Trophoblast cell (in vitro differentiated cells and primary cell): ENCODE results near the gene OSGEP.
A peak's percentile ranks its signal among the peaks of the same experiment; 100 is the strongest.

Experiments used
- DNase-seq, 2 donors: peaks; one replicate each; pipeline ENCODE4 v3.0.0-alpha.2; 2016
- H2AFZ ChIP-seq: 2 replicates; pipeline ENCODE4 v1.6.1; 2013; ENCODE audit warnings: low read length, moderate library complexity, mild to moderate bottlenecking; ENCODE audit not compliant: insufficient read depth, poor library complexity
- H2AK5ac ChIP-seq: 2 replicates; pipeline ENCODE4 v1.6.1; 2013; ENCODE audit warnings: mild to moderate bottlenecking, low read length
- H2BK120ac ChIP-seq: 2 replicates; pipeline ENCODE4 v1.6.1; 2013; ENCODE audit warnings: low read length, mild to moderate bottlenecking, moderate library complexity; ENCODE audit not compliant: insufficient read depth, poor library complexity
- H2BK12ac ChIP-seq: 2 replicates; pipeline ENCODE4 v1.6.1; 2013; ENCODE audit warnings: mild to moderate bottlenecking, low read length, moderate library complexity
- H2BK5ac ChIP-seq: 2 replicates; pipeline ENCODE4 v1.6.1; 2013; ENCODE audit warnings: low read length, low read depth, moderate library complexity, mild to moderate bottlenecking; ENCODE audit not compliant: poor library complexity
- H3K14ac ChIP-seq: 2 replicates; pipeline ENCODE4 v1.6.1; 2013; ENCODE audit warnings: mild to moderate bottlenecking, low read length
- H3K18ac ChIP-seq: 2 replicates; pipeline ENCODE4 v1.6.1; 2013; ENCODE audit warnings: mild to moderate bottlenecking, low read length
- H3K23ac ChIP-seq: 2 replicates; pipeline ENCODE4 v1.6.1; 2013; ENCODE audit warnings: low read length
- H3K27ac ChIP-seq: 2 replicates; pipeline ENCODE4 v1.5.1; 2013; ENCODE audit warnings: low read depth, mild to moderate bottlenecking, inconsistent platforms, low read length, moderate library complexity
- H3K27me3 ChIP-seq: 2 replicates; pipeline ENCODE4 v1.6.1; 2013; ENCODE audit warnings: inconsistent platforms, mild to moderate bottlenecking, low read length, moderate library complexity; ENCODE audit not compliant: insufficient read depth
- H3K36me3 ChIP-seq, 2 experiments: 1 replicate in 1 of 2; 2 replicates in 1 of 2; pipeline ENCODE4 v1.6.1; 2013; ENCODE audit warnings: low read length in 2 of 2, mild to moderate bottlenecking in 2 of 2, moderate library complexity in 1 of 2; ENCODE audit not compliant: insufficient read depth in 2 of 2, control insufficient read depth in 1 of 2
- H3K4ac ChIP-seq: 2 replicates; pipeline ENCODE4 v1.6.1; 2013; ENCODE audit warnings: low read depth, mild to moderate bottlenecking, low read length, moderate library complexity
- H3K4me1 ChIP-seq, 2 experiments: 1 replicate in 1 of 2; 2 replicates in 1 of 2; pipeline ENCODE4 v1.6.1; 2013; ENCODE audit warnings: low read length in 2 of 2, mild to moderate bottlenecking in 2 of 2, moderate library complexity in 1 of 2; ENCODE audit not compliant: insufficient read depth in 2 of 2, control insufficient read depth in 1 of 2
- H3K4me2 ChIP-seq: 2 replicates; pipeline ENCODE4 v1.6.1; 2013; ENCODE audit warnings: inconsistent platforms, mild to moderate bottlenecking, low read length, moderate library complexity
- H3K4me3 ChIP-seq: 2 replicates; pipeline ENCODE4 v1.5.1; 2013; ENCODE audit warnings: mild to moderate bottlenecking, low read depth, low read length, inconsistent platforms
- H3K79me1 ChIP-seq: one replicate; pipeline ENCODE4 v1.6.1; 2013; ENCODE audit warnings: low read length
- H3K79me2 ChIP-seq: 2 replicates; pipeline ENCODE4 v1.6.1; 2013; ENCODE audit warnings: low read length, mild to moderate bottlenecking; ENCODE audit not compliant: control insufficient read depth, insufficient read depth, poor library complexity
- H3K9ac ChIP-seq: 2 replicates; pipeline ENCODE4 v1.6.1; 2013; ENCODE audit warnings: mild to moderate bottlenecking, low read length
- H3K9me3 ChIP-seq: 2 replicates; pipeline ENCODE4 v1.6.1; 2013; ENCODE audit warnings: low read depth, mild to moderate bottlenecking, control low read depth, inconsistent platforms, low read length; ENCODE audit not compliant: insufficient read depth
- H4K12ac ChIP-seq: 2 replicates; pipeline ENCODE4 v1.6.1; 2013; ENCODE audit warnings: low read depth, mild to moderate bottlenecking, low read length, moderate library complexity
- H4K8ac ChIP-seq: 2 replicates; pipeline ENCODE4 v1.6.1; 2013; ENCODE audit warnings: low read depth, mild to moderate bottlenecking, low read length, moderate library complexity
- H4K91ac ChIP-seq: one replicate; pipeline ENCODE4 v1.6.1; 2013; ENCODE audit warnings: low read depth, mild to moderate bottlenecking, low read length, moderate library complexity
- WGBS: extraction: QIAGEN DNeasy Blood & Tissue Kit; methylation state at CpG from one replicate; pipeline ENCODE4 v1.1.7; 2013; ENCODE audit warnings: missing lambda C conversion rate; ENCODE audit not compliant: insufficient read length, insufficient coverage; ENCODE audit errors: extremely low coverage; 5-methylcytosine and 5-hydroxymethylcytosine counted together

OSGEP gene

DNA sequence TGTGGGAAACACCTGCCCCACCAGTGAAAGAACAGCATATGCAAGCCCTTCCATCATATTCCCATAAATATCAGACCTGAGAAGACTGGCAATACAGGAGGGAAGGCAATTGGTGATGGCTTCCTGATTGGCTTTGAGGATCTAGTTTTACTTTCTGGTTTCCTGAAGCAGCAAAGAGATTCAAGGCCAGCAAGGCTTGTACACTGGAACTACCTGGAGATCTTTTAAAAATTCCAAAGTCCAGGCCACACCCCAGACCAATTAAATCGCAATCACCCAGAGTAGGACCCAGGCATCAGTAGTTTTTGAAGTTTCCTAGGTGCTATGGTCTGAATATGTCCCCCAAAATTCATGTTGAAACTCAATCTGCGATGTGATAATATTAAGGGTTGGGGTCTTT, 38.4 kb downstream of the OSGEP start:
- Histone ChIP-seq H2AK5ac (no peak overlapping the region), H4K8ac (no peak overlapping the region), H3K14ac (no peak overlapping the region), H2AFZ (no peak overlapping the region), H3K9ac (no peak overlapping the region), H3K23ac (no peak overlapping the region), H3K4ac (no peak overlapping the region), H3K79me1 (peaks cover 7% of the 10 kb centered on the region), H3K27ac (no peak overlapping the region), H3K27me3 (no peaks in the 10 kb centered on the region), H3K36me3 (no peaks in the 10 kb centered on the region), H4K91ac (no peak overlapping the region), H3K4me1 (no peaks in the 10 kb centered on the region), H4K12ac (no peak overlapping the region), H3K9me3 (no peaks in the 10 kb centered on the region), H3K4me2 (no peak overlapping the region), H2BK12ac (no peak overlapping the region), H2BK5ac (no peak overlapping the region), H3K79me2 (peaks cover 3% of the 10 kb centered on the region), H2BK120ac (no peak overlapping the region), H3K4me3 (no peak overlapping the region), H3K18ac (no peak overlapping the region)
- DNase-seq = no peak
- whole genome bisulfite sequencing = no CpG with 5 or more reads among the region's 2 CpGs

DNA sequence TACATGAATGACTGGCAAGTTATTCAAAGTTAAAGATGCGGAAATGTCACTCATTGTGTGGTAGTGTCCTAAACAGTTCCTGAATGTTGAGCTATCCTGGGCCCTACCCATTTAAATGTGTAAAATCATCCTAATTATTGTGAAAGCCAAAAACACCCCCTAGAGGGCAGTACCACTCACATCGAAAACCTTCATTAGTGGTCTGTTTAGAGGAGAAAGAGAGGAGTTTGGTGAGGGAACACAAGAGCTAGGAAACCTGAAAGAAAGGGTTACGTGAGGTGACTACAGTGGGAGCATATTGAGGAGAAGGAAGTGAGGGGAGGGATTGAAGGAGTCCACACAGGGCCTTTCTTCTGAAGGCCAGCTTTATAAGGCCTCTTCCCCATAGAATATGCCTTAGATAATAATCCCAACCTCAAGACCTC, 38.8 kb downstream of the OSGEP start:
- H2AK5ac ChIP-seq = no peak overlapping the region
- no peak overlapping the region for H2AFZ ChIP-seq
- H3K79me1 ChIP-seq = peaks cover 7% of the 10 kb centered on the region
- no peak overlapping the region for H3K27ac ChIP-seq
- no peak overlapping the region for H3K4me2 ChIP-seq
- no peaks in the 10 kb centered on the region for H3K27me3 ChIP-seq
- no peak overlapping the region for H3K18ac ChIP-seq
- H4K91ac ChIP-seq = no peak overlapping the region
- peak; percentile 21 to 71 for DNase-seq
- no CpG with 5 or more reads among the region's 3 CpGs for WGBS
- H3K36me3 ChIP-seq = no peaks in the 10 kb centered on the region
- H3K4me1 ChIP-seq = no peaks in the 10 kb centered on the region
- no peak overlapping the region for H2BK5ac ChIP-seq
- no peak overlapping the region for H3K4me3 ChIP-seq
- H2BK120ac ChIP-seq = no peak overlapping the region
- no peaks in the 10 kb centered on the region for H3K9me3 ChIP-seq
- H4K8ac ChIP-seq = peak overlapping the region; percentile 36
- H3K79me2 ChIP-seq = peaks cover 3% of the 10 kb centered on the region
- no peak overlapping the region for H3K4ac ChIP-seq
- no peak overlapping the region for H4K12ac ChIP-seq
- no peak overlapping the region for H2BK12ac ChIP-seq
- H3K9ac ChIP-seq = no peak overlapping the region
- no peak overlapping the region for H3K23ac ChIP-seq
- no peak overlapping the region for H3K14ac ChIP-seq

DNA sequence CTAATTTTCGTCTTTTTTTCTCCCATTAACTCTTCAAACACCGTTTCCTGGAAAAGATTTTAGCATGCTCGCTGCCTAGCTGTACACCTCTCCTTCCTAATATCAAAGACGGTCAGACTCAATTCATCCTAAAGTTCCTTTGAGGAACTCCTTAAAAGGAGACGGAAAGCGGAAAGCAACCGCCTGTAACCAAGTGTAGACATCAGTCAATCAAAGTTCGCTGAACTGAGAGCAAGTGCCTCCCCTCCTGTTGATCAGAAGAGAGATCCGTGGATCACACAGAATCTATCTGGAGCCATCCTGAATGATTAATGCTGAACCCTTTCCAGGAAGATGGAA, 40.9 kb downstream of the OSGEP start:
- Histone ChIP-seq H3K9me3 (no peaks in the 10 kb centered on the region), H2BK120ac (peak overlapping the region; percentile 11), H2BK5ac (no peak overlapping the region), H2BK12ac (no peak overlapping the region), H3K4me2 (peak overlapping the region; percentile 86), H3K4me3 (no peak overlapping the region), H3K9ac (no peak overlapping the region), H3K79me1 (peaks cover 7% of the 10 kb centered on the region), H3K36me3 (no peaks in the 10 kb centered on the region), H3K4me1 (no peaks in the 10 kb centered on the region), H3K27ac (peak overlapping the region; percentile 94), H2AK5ac (no peak overlapping the region), H3K4ac (no peak overlapping the region), H3K18ac (no peak overlapping the region), H3K14ac (peak overlapping the region; percentile 57), H3K79me2 (peaks cover 3% of the 10 kb centered on the region), H2AFZ (peak overlapping the region; percentile 96), H3K23ac (no peak overlapping the region), H3K27me3 (no peaks in the 10 kb centered on the region), H4K91ac (no peak overlapping the region), H4K8ac (peak overlapping the region; percentile 97), H4K12ac (peak overlapping the region; percentile 56)
- WGBS = no CpG with 5 or more reads among the region's 9 CpGs
- DNase-seq = peak in 1 of 2 donors; percentile 21

DNA sequence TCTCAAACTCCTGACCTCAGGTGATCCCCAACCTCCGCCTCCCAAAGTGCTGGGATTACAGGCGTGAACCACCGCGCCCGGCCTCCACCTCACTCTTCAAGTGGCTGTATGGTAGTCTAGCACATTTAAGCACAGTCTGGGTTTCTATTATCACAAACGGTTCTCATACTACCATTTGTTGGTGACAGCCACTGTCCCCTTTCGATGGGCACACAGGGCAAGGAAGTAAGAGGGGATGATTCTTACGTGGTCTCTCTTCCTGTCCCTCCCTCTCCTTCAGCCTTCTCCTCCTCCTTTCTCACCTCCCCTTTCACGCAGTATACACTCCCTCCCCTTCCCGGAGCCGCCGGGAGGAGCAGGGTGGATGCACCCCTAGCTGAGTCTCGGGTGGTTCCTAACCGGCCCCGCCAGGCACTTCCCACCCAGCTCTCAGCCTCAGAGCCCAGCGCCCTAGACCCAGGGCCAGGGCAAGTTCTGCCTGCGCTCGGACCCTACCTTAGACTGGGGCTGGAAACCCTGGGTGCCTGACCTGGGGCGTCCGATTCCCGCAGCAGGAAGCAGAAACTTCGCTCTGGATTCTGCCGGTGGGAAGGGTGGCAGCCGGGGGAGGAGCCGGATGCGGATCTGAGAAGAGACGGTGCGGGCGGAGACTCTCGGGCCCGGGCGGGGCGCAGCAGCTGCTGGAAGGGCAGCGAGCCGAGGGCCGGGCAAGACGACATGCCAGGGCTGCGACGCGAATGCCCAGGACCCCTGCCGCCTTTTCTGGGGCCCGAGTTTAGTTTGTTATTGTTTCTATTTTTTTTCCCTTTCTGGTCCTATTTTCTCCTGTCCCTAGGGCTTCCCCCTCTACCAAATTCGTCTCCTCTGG, 41.5 kb downstream of the OSGEP start, which contains the start of gene TEP1:
Gene TEP1, minus strand, starts transcription at position 626 of the 868 bp plus-strand sequence. CDS start 5,062 bp downstream, outside the sequence.
- Histone ChIP-seq H3K4me2 (peak within 1 kb of the TSS; percentile 86), H2AK5ac (no peak within 1 kb of the TSS), H3K27ac (peak within 1 kb of the TSS; percentile 94), H4K8ac (peak within 1 kb of the TSS; percentile 97), H2BK5ac (peak within 1 kb of the TSS; percentile 93), H3K9me3 (no peaks in the 10 kb centered on the region), H3K18ac (peak within 1 kb of the TSS; percentile 96), H3K27me3 (no peaks in the 10 kb centered on the region), H3K79me2 (peaks cover 3% of the 10 kb centered on the region), H4K91ac (peak within 1 kb of the TSS; percentile 96), H3K4me1 (no peaks in the 10 kb centered on the region), H3K4me3 (peak within 1 kb of the TSS; percentile 89), H2BK120ac (peak within 1 kb of the TSS; percentile 94), H2AFZ (peak within 1 kb of the TSS; percentile 96), H3K36me3 (peaks cover 0 to 3% of the 10 kb centered on the region in 2 experiments), H3K14ac (peak within 1 kb of the TSS; percentile 98), H2BK12ac (no peak within 1 kb of the TSS), H4K12ac (peak within 1 kb of the TSS; percentile 91), H3K9ac (peak within 1 kb of the TSS; percentile 96), H3K23ac (no peak within 1 kb of the TSS), H3K79me1 (peaks cover 7% of the 10 kb centered on the region), H3K4ac (peak within 1 kb of the TSS; percentile 71)
- peak; percentile 88 to 89 for DNase-seq
- no CpG with 5 or more reads among the region's 43 CpGs for WGBS
